ENCODE results near the gene FKBP5.

The FKBP5 gene

DNA sequence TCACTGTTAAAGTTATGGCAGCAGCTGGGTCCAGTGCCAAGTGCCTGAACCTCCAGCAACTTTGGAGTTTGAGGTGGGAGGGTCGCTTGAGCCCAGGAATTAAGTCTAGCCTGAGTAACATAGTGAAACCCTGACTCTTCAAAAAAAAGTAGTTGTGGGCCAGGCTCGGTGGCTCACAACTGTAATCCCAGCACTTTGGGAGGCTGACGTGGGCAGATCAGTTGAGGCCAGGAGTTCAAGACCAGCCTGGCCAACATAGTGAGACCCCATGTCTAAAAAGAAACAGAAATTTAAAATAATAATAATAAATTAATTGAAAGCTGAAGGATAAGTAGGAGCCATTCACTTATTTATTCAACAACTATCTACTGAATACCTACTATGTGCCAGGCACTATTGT is 33.8 kb downstream of the FKBP5 start:
- no peak for FAIRE-seq

DNA sequence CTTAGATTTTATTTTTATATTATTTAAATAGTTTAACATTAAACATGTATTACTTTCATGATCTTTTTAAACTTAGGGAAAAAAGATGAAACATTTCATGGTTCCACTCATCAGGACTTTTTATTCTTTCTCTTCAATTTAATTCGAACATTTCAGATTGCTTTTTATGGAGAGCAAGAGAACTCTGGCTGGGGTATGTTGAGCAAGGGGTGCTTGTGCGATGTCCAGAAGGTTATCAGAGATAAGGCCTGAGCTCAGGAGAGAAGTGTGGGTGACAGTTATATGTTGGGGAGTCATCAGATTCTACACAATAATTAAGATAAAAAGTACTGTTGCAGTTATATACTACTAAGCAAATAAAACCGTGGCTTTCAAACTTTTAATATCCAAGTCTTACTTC is 37.5 kb downstream of the FKBP5 start:
- FAIRE-seq: peak; percentile 60

DNA sequence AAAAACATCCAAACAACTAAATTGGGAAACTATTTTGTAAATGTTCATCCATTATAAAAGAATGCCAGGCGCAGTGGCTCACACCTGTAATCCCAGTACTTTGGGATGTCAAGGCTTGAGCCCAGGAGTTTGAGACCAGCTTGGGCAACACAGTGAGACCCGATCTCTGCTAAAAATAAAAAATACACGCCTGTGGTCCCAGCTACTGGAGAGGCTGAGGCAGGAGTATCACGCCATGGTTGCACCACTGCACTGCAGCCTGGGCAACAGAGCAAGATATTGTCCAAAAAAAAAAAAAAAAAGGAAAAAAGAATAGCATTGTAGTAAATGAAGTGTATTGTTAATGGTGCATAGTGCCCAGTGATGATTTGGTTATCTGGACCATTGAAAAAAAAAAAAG is 38.7 kb downstream of the FKBP5 start:
- FAIRE-seq: no peak

DNA sequence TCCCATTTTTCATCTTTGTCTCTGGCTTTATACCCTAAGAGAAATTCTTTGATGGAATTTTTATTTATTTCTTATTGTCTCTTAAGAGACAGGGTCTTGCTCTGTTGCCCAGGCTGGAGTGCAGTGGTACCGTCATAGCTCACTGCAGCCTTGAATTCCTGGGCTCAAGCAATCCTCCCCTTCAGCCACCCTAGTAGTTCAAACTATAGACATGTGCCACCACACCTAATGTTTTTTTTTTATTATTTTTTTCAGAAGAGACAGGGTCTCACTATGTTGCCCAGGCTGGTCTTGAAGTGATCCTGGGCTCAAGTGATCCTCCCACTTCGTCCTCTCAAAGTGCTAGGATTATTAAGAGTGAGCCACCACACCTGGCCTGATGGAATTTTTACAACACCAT is 40.5 kb downstream of the FKBP5 start:
- FAIRE-seq: no peak

DNA sequence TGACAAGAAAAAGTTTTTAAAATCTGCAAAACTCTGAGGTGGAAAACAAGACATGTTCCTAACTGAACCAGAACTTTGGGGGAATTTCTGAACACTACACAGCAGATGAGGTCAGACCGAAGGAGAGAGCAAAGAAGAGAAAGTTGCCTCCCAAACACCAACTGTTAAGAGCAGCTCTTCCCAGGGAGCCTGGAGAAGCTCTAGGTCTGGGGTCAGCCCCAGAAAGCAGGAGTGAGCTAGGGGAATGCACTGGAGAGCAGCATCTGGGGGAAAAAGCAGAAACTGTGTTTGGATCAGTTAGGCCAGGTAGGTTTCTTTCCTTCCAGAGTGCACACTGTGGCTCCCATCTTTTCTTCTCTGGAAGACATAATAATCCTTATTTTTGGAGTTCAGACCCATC is 41.3 kb downstream of the FKBP5 start:
- no peak for FAIRE-seq

DNA sequence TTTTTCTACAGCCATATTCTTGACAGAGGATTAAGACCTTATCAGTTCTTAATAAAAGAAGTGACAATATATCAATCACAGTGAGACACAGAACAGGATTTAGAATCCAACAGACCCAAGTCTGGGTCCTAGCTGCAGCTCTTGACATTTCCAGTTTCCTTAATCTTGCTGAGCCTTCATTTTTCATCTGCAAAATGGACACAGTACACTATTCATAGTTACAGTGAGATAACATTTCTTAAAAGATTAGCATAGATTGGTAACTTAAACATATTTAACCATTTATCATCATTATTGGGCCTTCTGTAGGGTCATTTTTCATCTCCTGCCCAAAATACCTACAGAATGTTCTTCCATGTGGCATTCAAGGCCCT is 45.6 kb downstream of the FKBP5 start:
- FAIRE-seq: no peak

DNA sequence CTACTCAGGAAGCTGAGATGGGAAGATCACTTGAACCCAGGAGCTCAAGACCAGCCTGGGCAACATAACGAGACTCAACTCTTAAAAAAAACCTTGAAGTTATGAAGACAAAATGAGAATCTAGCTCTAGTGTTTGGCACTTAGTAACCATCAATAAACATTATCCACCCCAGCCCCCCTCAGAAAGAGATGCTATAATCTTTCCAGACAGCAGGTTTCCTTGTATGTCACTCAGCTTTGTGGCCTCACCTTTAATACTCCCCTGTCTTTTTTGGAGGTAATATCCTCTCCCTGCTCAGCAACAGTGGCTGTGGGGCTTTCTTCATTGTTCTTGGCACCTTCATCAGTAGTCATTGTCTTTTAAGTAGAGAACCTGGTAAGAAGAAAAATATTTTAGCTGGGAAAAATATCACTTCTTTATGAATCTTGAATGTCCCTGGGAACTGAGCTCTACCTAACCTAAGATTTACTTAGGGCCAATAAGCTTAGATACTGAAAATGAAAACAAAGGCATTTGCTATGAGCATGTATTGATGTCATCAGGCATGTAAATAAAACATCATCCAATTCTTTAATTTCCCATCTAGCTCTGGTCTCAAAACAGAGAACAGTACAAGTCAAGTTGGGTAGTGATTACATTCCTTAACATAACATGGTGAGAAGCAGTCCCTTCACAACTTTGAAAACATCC is 46.1 kb downstream of the FKBP5 start:
- no peak for FAIRE-seq

DNA sequence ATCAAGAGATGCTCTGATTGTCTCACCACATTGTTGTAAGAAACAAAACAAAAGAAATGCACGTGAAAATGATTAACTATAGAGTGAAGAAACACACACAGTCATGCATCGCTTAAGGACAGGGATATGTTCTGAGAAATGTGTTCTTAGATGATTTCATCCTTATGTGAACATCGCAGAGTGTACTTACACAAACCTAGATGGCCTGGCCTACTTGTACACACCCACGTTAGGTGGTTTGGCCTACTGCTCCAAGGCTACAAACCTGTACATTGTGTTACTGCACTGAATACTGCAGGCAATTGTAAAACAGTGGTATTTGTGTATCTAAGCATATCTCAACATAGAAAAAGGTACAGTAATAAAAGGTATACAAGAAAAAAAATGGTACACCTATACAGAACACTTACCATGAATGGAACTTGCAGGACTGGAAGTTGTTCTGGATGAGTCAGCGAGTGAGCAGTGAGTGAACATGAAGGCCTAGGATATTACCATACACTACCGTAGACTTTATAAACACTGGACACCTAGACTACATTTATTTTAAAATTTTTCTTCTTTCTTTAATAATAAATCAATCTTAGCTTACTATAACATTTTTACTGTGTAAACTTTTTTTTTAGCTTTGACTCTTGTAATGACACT is 48.6 kb downstream of the FKBP5 start:
- FAIRE-seq: peak; percentile 53

DNA sequence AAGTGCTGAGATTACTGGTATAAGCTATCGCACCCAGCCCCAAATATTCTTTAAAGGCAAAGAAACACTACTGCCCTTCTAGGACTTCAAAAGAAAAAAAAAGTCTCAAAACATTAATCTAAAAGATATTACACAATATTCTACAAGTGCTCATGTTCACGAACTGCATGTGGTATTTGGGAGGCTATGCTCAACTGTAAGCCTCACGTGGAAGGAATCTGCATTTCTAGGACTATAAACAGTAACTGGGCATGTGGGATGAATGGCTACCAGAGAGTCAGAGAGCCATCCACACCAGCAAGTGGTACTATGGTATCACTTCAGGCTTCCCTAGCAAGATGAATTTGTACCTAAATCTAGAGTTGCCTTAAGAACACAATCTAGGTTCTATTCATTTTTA is 50.0 kb downstream of the FKBP5 start:
- no peak for FAIRE-seq

DNA sequence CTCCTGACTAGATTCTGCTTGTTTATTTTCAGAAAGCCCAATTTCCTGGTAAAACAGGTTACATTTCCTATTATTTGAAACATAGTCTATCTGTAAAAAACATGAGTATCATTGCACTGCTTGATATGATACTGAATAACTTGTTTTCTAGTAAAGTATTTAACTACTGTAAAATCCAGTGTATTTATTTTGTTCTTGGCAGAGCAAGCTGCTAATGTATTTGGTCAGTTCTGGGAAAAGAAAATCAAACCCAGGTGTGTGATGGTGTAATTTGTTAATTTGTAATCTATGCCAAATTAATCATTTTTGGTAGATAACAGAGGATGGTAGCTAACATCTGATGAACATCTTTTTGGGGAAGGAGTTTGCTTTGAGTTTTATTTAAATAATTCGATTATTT is 50.8 kb downstream of the FKBP5 start:
- no peak for FAIRE-seq

DNA sequence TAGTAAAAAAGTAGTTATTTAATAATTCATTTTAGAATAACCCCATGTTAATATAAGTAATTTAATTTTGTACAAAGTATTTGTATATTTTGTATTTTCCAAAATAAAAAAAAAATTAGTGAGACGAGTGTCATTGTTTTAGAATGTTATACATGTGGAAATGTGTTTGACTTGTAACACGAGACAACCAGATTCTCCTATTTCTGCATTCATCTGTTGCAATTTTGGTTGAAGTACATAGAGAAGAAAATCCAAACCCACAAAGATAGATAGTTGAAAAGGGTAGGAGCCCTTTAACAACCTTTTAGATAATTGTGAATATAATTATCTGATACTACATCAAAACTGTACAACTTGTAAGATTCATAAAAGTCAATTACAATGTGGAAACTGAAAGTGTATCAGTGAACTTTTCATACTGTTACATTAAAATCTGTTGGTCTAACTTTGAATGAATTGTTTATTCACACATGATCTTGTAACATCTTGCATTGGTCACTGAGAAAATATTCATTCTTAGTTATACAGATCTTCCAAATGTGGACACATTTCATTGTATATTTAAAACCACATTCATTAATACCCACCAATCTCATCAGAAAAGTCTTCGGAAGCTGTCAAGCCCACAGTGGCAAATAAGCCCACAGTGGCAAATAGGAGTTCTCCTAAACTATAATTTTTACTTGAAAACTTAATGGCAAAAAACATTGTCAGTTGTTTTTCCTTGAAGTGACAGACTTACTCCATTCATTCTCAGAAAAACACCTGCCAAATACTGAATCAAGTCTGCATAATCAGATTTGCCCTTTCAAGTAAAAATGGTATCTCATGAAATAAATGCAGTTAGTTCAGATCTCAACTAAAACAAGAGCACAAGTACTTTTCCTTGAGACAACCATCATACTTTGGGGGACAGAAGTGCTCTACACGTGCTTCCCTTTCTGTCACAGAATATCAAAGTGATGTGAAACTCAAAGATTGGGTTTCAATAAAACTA is 52.8 kb downstream of the FKBP5 start:
- no peak for FAIRE-seq

DNA sequence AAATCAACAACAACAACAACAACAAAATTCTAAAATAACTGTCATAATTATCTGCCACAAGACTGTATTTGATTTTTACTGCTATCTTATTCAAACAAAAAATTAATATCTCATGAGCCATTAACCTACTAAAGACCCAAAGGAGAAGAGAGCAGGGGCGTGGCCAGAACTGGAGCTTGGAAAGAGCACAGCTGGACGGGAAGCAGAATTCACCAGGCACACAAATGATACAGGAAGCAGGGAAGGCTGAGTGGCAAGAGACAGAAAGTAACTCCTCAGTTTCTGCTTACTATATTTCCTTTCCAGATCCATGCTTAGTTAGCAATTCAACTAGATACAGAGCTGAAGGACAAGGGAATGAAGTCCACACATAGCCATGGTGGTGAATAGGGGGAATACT is 54.4 kb downstream of the FKBP5 start:
- FAIRE-seq: no peak

DNA sequence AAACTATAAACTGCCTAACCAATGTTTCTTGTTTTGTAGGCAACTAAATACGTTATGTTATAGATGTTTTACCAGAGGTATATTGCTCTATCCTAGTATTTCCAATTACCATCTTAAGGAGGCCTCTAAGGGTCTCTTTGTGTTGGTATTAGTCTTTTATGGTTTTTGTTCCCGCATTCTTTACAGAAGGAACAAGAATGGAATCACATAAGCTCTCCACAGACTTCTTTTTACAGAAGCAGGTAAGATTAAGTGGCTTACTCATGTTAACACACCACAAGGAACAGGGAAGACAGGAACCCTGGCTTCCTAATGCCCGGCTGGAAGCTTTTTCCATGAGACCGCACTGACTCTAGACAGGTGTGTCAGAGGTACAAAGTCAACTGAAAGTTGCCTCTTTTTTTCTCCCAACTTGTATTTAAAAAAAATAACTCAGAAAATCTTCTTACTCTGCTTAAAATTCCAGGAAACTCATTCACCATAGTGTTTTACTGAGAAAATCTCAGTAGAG is 55.1 kb downstream of the FKBP5 start:
- FAIRE-seq: no peak

DNA sequence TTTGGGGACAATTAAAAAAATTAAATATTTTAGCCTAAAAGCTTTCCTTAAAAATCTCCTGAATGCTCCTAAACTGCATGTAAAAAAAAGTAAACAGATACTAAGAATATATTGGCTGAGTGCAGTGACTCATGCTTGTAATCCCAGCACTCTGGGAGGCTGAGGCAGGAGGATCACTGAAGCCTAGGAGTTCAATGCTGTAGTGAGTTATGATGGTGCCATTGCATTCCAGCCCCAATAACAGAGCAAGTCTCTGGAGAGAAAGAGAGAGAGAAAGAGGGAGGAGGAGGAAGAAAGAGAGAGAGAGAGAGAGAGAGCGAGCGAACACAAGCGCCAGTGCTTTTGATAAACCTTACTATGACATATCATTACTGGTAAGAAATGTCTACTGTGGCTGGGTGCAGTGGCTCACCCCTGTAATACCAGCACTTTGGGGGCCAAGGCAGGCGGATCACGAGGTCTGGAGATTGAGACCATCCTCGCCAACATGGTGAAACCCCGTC is 58.8 kb downstream of the FKBP5 start:
- FAIRE-seq: no peak

DNA sequence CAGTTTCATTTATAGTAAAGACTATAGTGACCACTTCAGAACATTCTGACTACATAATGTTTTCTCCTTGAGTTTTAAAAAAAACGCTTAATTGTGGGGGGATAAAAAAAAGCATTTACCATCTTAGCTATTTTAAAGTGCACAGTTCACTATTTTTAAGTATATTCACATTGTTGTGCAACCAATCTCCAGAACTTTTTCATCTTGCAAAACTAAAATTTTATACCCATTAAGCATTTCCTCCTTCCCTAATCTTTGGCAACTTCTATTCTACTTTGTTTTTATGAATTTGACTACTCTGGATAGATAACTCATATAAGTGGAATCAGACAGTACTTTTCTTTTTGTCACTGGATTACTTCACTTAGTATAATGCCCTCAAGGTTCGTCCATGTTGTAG is 62.3 kb downstream of the FKBP5 start:
- no peak for FAIRE-seq

DNA sequence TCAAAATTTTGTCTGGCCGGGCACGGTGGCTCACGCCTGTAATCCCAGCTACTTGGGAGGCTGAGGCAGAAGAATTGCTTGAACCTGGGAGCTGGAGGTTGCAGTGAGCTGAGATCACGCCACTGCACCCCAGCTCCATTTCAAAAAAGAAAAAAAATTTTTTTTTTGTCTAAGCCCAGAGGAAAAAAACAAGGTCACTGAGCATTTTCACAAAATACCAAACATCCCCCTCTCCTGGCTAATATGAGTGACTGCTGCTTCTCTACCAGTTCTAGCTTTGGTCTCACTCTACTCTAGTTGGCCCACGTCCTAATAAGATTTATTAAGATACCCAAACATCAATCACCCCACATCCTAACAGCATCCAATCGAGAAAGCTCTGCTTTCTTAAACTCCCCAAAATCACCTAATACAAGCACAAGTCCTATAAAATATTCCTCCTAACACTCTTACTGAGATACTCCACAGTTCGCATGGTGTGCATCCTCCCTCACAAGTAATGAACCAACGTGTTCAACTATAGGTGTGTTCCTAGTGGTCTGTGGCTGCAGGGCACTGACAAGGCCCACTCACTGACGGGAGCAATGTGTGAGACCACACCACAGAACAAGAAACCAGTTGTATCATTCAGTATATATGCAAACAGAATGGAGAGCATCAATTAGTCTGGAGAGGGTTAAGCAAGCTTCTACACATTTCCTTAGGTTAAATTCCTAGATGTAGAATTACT is 64.2 kb downstream of the FKBP5 start:
- FAIRE-seq: no peak

DNA sequence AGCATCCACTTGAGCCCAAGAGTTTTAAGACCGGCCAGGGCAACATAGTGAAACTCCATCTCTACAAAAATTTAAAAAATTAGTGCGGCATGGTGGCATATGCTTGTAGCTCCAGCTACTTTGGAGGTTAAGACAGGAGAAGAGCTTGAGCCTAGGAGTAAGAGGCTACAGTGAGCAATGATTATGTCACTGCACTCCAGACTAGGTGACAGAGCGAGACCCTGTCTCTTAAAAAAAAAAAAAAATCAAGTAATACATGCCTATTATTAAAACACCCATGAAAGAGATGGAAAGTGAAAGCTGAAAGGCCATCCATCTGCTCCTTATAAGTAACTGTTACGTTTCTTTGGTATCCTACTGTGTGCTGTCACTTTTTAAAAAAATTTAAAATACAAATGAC is 66.4 kb downstream of the FKBP5 start:
- no peak for FAIRE-seq

DNA sequence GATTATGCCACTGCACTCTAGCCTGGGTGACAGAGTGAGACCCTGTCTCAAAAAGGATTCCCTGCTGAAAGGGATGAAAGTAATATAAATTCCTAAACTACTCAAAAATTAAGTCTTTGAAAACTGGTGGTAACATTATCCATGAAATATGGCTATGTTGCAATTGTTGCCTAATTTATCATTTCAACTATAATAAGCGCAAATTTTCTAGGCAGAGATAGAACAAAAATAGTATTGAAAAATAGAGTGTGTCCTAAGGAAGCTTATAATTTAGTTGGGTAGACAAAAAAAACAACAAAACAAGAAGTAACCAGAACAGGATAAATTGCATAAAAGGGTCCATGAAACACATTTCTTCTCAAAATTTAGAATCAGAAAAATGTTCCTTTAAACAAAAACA is 68.0 kb downstream of the FKBP5 start:
- FAIRE-seq: no peak

DNA sequence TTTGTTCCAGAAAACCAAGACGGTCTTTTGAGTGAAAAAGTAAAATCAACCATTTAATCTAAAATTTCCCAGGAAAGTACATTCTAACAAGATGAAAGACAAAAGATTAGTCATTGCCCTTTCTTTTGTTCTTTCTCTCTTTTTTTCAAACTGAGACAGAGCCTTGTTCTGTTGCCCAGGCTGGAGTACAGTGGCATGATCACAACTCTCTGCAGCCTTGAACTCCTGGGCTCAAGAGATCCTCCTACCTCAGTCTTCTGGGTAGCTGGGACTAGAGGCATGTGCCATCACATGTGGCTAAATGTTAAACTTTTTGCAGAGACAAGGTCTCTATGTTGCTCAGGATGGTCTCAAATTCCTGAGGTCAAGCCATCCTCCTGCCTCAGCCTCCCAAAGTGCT is 75.0 kb downstream of the FKBP5 start:
- FAIRE-seq: no peak

DNA sequence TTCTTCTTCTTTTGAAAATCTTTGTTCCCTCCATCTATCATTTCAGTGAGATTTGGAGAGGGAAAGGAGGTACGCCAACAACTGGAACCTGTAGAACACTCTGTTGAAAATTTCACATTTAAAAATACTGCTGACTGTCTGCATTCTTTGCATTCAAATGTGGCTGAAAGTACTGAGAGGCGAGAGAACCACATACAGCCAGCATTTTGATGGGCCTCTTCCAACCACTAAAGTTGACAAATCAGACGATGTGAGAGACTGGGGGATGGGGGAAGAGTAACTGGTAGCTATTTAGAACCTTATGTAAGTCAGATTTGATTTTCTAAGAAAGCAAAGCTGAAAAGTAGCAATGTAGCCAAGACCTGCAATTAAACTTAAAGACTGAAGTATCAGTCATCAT is 77.5 kb downstream of the FKBP5 start:
- no peak for FAIRE-seq

DNA sequence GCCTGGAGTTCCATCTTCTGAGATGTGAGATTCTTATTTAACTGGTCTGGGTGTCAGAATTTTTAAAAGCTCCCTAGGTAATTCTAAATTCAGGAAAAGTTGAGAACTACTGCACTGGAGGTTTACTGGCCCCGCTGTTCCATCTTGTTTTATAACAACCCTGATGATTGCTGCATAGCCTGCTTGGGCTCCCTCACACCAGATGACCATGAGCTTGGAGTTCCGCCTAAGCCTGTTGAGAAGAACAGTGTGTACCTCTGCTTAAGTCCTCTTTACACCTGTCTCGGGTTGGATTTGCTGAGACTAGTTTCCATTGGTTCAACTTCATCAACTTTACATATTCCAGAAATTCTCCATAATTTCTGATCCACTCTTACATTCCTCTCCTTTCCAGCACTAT is 77.9 kb downstream of the FKBP5 start:
- no peak for FAIRE-seq

DNA sequence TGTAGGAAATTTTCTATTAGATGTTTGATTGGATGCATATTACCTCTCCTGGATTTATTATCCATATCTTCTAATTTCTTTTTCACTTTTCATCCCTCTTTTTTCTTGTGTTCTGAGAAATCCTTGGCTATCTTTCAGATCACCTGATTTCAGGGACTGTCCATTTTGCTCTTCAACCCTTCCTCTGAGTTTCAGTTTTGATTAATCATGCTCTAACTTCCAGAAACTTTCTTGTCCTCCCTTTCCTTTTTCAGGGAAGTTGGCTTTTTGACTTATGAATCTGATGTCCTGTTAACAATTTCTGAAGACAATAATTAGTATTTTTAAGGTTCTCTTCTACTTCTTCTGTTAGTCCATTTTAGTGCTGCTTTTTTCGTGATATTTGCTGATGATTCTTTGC is 79.1 kb downstream of the FKBP5 start:
- no peak for FAIRE-seq
